Right lobe of liver (tissue), 4 donors: ENCODE data around the gene SMCO2.

Experiments
- CTCF ChIP-seq, 4 donors: fragments of 200-600 bp in 3 of 4; fragments of 450-650 bp in 1 of 4; IDR thresholded peaks; one replicate each; pipeline versions ENCODE4 v1.5.1 to v1.8.0; 2016 to 2022; ENCODE audit warnings: antibody characterized with exemption in 4 of 4, mild to moderate bottlenecking in 2 of 4
- POLR2A ChIP-seq: fragments of 450-650 bp; IDR thresholded peaks from one replicate; pipeline ENCODE4 v1.6.1; 2017; ENCODE audit warnings: antibody characterized with exemption, mild to moderate bottlenecking
- donor health status: DM: no; HTN: no; CAD: no.
- donor health status: DM: no; HTN: no; CAD: no.
- donor health status: DM: no; HTN: yes; CAD: no.

GRCh38 chr12:27478949-27479348, 32.4 kb downstream of the SMCO2 start:
- TF ChIP-seq CTCF (IDR thresholded peaks at IDR 0.05) (no peak), POLR2A (no peak)
